GM11168 (cell line): ENCODE measurements around the gene RIMBP3C.
"Not testable (repeated sequence)": the region's sequence is repeated elsewhere in the genome, so short reads cannot be mapped to it uniquely, and the experiment has no call there.

Source experiments
- in situ Hi-C: fragments of 300-500 bp; cut with MboI; formaldehyde crosslinking; loops from one replicate; pipeline ENCODE4 v1.12.0; 2022; ENCODE audit warnings: low sequenced_read_pairs; ENCODE audit not compliant: unreplicated experiment

RIMBP3C gene

DNA sequence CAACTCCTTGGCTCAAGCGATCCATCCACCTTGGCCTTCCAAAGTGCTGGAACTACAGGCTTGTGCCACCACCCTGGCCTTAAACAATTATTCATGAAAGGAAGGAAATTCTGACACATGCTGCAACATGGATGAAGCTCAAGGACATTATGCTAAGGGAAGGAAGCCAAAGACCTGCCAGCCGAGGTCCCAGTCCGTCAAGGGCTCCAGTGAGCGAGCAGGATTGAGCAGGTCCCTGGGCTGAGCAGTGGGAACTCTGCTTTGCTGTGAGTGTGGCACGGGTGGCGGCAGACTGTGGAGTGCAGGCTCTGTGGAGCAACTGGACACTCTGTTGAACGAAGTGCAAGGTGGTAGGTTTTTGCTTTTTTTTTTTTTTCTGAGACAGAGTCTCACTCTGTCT, 11.4 kb downstream of the RIMBP3C start:
- in situ Hi-C loops, result not testable (repeated sequence)

DNA sequence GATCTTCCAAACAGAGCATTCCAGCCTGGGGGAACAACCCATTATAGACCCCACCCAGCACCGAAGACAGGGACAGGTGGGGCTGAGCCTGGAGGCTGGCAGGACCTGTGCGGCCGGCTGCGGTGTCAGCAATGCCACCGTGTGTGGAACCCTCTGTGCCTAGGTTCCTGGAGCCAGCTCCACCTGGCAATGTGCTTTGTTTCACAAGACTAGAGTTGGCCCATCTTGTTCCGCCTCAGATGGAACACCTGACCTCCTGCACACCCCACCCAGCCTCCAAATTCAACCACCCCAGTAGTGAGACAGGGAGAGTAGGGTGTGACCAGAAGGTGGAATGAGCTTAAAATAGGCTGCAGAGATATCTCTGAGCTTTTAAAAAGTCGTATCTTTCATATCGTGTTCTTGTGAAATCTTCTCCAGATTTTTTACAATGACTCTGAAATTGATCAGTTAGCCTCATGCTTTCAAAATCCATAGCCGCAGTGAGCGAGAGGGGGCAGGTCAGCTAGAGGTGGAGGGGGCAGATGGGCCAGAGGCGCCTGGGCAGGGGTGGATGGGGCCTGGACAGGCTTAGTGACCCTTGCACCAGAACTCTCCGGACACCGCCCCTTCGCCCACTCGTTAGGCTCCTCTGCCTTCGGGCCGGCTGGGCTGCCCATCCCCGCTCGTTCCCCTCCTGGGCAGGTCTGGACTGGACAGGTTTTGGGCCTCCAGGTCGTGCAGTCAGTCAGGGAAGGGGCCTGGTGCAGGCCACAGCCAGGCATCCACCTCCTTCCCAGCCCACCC, 18.2 kb downstream of the RIMBP3C start:
- in situ Hi-C loops, result not testable (repeated sequence)

DNA sequence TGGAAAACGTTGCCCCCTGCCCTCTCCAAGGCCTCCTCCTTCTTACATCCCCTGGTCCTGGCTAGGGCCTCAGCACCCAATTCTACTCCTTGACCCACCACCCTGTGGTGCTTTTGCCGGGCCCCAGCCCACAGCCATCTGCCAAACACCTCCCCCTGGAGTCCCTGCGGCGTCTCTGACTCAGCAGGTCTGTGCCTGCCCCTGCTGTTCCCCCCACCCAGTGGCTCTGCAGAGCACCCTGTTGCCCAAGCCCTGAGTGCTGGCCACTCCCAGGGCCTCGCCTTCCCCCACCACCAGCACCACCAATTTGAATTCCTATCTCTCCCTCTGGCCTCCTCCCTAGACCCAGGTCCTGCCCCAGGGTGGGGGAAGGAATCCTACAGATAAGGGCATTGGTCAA, 19.7 kb downstream of the RIMBP3C start:
- in situ Hi-C loops, result not testable (repeated sequence)

DNA sequence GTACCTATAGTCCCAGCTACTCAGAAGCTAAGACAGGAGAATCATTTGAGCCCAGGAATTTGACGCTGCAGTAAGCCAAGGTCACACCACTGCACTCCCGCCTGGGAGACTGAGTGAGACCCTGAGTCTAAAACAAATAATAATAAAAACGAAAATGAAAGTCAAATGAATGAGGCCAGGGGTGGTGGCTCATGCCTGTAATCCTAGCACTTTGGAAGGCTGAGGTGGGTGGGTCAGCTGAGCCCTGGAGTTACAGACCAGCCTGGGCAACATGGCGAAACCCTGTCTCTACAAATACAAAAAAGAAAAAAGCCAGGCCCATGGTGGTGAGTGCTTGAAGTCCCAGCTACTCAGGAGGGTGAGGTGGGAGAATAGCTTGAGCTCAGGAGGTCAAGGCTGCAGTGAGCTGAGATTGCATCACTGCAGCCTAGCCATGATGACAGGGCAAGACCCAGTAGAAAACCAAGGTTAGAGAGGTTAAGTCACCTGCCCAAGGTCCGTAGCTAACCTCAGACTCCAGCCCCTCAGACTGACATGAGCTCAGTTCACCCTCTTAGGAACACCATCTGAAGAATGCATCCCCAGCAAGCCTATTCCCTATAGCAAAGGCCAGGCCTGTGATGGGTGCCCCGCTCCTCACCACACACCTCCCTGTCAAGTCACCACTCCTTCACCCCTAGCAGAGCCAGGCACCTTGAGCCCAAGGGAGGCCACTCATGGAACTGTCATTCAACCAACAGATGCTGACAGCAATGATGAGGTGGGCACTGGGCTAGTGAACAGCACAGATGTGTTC, 24.4 kb downstream of the RIMBP3C start:
- in situ Hi-C loops, result not testable (repeated sequence)

DNA sequence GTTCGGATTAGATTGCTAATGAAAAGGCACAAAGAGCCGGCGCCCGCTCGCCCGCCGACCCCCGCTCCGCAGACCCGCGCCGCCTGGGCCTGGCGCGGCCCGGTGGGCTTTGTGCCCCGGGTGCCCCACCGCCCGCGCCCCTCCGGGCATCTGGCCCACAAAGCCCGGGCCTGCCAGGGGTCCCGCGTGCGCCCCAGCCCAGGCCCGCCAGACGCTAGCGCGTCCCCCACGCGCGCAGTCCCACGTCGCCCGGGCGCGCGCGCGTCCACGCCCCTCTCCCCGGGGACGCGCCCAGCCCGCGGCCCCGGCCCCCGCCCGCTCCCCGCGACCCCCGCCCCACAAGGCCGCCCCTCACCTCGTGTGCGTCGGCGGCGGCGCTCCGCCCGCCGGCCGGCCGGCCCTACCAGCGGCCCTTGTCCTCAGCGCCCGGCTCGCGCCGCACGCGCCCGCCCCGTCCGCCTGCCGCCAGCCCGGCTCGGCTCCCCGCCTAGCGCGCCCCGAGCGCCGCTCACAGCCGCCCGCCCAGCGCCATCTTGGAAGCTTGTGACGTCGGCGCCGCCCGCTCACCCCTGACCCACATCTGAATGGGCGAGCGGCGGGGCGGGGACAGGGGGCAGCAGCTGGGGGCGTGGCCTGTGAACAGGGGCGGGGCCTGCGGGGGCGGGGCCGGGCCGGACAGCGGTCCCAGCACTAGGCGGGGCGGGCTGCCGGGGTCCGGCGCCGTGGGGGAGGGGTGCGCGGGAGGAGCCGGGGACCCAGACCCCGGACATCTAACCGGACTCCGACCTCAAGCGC, 34.1 kb downstream of the RIMBP3C start:
- in situ Hi-C loops, result not testable (repeated sequence)

DNA sequence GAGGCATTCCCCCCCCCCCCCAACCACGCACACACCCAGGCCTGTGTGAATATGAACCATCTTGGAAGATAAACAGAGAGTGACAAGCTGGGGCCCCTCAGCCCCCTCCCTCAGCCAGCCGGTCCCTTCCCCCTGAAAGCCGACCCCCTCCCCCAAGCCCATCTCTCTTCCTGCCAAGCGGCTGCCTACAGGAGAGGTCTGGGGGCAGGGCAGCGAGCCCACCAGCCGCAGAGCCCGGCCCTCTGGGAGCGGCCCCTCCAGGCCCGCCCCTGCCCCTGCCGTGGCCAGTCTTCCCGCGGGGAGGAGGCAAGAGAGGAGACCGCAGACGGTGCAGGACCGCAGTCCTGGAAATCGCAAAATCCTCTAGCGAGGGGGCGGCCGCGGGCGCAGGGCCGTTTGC, 34.7 kb downstream of the RIMBP3C start:
- in situ Hi-C loops, result not testable (repeated sequence)

DNA sequence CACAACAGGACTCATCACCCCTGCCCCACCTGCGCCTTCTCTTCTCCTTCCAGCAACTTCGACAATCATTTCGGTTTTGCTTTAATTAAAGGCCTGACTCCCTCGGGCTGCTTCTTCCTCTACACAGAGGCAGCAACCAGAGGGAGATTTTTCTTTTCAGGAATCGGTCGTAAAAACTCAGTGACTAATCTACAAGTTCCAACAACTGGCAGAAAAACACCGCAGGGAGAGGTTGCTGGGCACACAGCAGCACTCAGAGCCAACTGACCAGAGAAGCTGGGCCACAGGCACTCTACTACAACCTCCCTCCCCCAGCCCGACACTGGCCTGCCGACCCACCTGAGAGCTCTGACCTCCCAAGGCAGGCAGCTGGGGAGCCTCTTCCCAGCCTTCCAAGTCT, 36.0 kb downstream of the RIMBP3C start:
- in situ Hi-C loops, result not testable (repeated sequence)

DNA sequence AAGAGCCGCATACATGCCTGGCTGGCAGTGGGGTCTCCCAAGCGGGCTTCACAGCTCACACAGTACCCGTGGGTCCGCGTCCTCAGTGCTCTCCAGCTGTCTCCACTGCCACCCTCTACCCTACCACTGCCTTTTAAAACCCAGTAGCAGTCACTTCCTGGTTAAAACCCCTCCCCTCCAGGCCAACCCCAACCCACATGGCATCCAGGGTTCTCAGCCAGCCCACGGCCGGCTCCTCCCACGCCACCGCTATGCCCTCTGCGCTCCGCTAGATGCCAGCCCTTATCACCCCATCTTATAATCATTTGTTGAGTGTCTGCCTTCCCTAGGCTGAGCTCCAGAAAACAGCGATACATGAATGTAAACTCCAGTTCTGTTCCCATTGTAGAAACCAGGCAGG, 37.1 kb downstream of the RIMBP3C start:
- in situ Hi-C loops, result not testable (repeated sequence)

DNA sequence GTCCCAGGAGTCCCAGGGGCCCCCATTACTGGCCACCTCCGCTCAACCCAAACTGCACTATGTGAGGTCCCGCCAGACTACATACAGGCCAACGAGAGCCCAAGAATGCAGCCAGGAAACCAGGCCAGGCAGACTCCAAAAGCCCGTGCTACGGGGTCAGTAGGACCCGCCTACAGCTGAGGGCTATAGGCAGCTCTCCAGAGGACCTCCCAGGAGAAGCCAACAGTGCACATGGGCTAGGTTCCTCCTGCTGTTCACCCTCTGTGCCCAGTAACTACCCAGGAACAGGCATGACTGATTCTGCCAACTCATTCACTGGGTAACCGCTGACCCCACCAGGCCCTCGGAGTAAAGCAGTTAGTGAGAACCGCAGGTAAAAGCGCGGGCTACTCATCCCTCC, 39.2 kb downstream of the RIMBP3C start:
- in situ Hi-C loops, result not testable (repeated sequence)

DNA sequence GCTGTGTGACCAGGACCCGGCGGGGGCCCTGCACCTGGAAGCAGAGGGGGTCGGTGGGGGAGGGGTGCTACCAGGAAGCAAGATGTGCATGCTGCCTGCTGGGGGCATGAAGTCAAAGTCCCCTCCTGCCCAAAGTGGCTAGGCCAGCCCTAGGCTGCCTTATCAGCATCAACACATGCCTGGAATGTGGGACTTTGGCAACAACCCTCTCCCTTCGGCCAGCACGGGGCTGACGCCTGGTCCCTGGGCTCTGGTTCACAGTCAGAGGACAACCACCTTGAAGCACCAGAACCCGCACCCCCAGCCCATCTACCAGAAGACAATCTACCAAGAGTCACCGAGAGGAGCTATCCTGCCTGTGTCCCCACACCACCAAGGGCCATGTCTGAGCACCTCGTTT, 40.9 kb downstream of the RIMBP3C start:
- in situ Hi-C loops, result not testable (repeated sequence)

DNA sequence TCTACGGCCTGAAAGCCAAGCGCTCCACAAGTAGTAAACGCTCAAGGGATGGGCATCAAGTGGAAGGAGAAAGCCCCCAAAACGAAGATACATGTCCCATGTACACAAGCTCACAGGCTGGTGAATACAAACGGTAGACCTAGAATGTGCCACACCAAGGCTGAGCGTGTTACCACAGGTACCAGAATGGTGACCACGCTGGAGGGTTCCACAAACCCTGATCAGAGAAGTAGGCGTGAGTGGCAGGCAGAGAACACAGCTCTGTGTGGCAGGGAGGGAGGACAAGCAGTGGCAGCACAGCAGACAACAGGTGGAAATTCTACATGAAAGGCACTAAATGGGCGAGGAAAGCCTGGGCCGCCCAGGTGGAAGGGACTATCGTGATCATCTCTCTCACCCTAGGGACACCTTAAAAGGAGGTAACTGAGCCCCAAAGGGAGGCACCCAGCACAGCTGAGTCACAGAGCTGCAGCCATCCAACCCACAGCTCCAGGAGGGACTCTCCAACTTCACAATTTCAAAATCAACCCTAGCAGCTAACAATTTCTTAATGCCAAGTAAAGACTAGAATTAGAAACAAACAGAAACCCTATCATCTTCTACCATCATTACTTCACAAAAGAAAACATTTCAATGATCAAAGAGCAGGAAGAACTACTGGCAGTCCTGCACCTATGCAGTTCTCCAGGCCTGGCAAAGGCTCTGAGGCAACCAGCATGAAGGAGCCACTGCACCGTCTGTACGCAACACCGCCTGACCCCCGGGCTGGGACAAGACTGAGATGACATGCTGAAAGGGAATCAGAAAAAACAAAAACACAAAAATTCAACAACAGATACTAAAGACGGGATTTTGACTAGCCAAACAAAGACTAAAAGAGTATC, 51.4 kb downstream of the RIMBP3C start:
- in situ Hi-C loops, result not testable (repeated sequence)

DNA sequence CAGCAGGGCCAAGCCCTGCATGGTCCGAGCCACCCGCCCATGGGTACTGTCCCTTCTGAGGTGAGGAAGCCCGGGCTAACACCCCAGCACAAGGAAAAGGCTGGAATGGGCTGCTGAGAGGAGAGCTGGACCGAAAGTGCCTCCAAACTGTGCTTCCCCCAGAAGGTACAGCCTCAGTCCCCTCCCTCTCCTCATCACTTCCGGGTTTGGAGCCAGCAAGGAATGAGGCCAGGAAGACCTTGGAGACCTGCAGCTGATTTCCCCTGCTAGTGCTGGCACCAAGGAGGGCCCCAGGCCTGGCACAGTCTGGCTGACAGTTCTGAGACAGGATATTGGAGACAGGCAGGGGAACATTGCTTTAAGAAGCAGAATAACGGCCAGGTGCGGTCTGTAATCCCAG, 52.8 kb downstream of the RIMBP3C start:
- in situ Hi-C loops, result not testable (repeated sequence)

DNA sequence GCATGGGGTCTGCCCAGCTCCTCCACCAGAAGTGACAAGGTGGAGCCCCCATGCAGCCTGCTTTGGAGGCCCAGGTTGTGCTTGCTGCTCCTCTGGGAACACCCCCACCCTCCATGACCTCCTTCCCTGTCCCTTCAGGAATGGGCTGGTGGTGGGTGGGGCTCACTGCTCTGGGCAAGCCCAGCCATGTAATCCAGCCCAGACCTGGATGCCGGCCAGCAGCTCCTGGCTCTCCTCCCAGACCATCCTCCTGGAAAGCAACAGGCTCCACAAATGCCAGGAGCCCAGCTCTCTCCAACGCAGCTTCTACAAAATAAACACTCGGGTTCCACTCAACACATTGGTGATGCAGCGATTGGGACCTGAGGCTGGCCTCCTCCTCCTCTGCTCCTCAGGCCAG, 53.3 kb downstream of the RIMBP3C start:
- in situ Hi-C loops, result not testable (repeated sequence)
